OCI-LY1 (cell line): Measurements from ENCODE around the gene TAB2.

Experiments used
- CTCF ChIP-seq: fragments of 200-600 bp; sonication (generic), shearing (Covaris generic); IDR thresholded peaks from 2 replicates; pipeline ENCODE4 v1.5.1; 2017; ENCODE audit warnings: mild to moderate bottlenecking, antibody characterized with exemption, low read length, moderate library complexity, mixed read lengths
- EZH2 ChIP-seq: fragments of 200-600 bp; sonication (generic), shearing (Covaris generic); IDR thresholded peaks from 2 replicates; pipeline ENCODE4 v1.8.0; 2017; ENCODE audit warnings: borderline replicate concordance, mixed run types, mild to moderate bottlenecking, antibody characterized with exemption, low read length, moderate library complexity, mixed read lengths

- TF ChIP-seq CTCF (no peak), EZH2 (no peak)
Measured at GRCh38 chr6:149359440-149359839, 41.9 kb downstream of the TAB2 start.
